ENCODE results near the gene UNC93A. TPM values are rescaled to one million over a fixed set of nuclear protein-coding genes. Genes with fewer than 3 reads are reported as not detected.
"Not testable (repeated sequence)": the region's sequence is repeated elsewhere in the genome, so short reads cannot be mapped to it uniquely, and the experiment has no call there.

UNC93A gene
- total and polyA plus RNA-seq, 5 donors, result not detected

DNA sequence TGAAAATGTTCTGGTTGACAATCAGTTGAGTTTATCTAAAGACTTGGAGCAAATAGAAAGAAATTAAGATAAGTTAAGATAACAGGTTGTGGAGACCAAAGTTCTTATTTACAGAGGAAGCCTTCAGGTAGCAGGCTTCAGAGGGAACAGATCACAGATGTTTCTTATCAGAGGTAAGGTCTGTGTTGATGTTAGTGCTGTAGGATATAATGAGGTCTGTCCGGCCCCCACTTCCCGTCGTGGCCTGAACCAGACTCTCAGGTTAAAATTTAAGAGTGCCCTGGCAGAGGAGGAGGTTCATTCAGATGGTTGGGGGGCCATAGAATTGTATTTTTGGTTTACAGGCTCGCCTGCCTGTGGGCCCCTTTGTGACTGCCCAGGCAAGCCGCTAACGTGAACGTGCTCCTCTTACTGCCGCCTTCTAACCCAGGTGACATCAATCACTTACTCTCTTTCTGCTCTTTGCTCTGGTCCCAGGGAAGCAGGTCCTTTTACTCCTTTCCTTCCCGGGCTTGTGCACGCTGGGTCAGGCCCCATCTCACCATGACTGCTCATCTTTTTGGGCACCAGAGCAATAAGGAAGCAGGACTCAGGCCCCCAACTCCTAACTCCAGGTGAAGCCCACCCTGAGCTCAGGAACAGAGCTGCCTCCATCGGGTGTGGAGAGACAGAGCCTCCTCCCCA, 18.3 kb upstream of the UNC93A start:
- H3K4me3 ChIP-seq (ENCODE audit: low read length), result no peak overlapping the region
- no peaks in the 10 kb centered on the region for H3K27me3 ChIP-seq (ENCODE audit: control insufficient read depth, insufficient read depth)
- DNase-seq (no peak), ATAC-seq (no peak)
- 84% methylated on average over 11 of the region's 11 CpGs for WGBS
- no peaks in the 10 kb centered on the region for H3K4me1 ChIP-seq (ENCODE audit: control insufficient read depth, insufficient read depth, low read length)
- H3K27ac ChIP-seq (ENCODE audit: low read length), result no peak overlapping the region
- H3K9me3 ChIP-seq (ENCODE audit: control insufficient read depth, low read length), result no peaks in the 10 kb centered on the region
- intact Hi-C loops (cut with DNase I), result no loop called here

DNA sequence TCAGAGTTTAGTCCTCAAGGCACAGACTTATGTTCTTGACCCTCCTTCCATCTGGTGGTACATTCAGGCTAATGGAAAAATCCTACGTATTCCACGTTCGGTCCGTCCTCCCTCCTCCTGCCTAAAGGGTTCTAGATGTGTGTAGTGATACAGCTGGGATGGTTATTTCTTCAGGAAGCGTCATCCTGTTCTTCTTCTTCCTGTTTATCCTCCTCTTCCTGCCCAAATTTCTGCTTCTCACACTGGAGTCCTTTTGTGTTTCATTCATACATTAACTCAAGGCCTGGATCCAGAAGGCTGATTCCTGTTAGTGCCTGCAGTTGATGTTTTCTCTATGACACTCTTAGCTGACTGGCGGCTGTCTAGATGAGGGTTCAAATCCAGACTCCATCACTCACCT, 16.8 kb upstream of the UNC93A start:
- intact Hi-C loops (cut with DNase I), result no loop called here
- no peaks in the 10 kb centered on the region for H3K9me3 ChIP-seq (ENCODE audit: control insufficient read depth, low read length)
- H3K27me3 ChIP-seq (ENCODE audit: control insufficient read depth, insufficient read depth), result no peaks in the 10 kb centered on the region
- ATAC-seq (no peak), DNase-seq (no peak)
- H3K4me3 ChIP-seq (ENCODE audit: low read length), result no peak overlapping the region
- no peaks in the 10 kb centered on the region for H3K4me1 ChIP-seq (ENCODE audit: control insufficient read depth, insufficient read depth, low read length)
- WGBS, result 84% methylated on average over 6 of the region's 6 CpGs
- no peak overlapping the region for H3K27ac ChIP-seq (ENCODE audit: low read length)

DNA sequence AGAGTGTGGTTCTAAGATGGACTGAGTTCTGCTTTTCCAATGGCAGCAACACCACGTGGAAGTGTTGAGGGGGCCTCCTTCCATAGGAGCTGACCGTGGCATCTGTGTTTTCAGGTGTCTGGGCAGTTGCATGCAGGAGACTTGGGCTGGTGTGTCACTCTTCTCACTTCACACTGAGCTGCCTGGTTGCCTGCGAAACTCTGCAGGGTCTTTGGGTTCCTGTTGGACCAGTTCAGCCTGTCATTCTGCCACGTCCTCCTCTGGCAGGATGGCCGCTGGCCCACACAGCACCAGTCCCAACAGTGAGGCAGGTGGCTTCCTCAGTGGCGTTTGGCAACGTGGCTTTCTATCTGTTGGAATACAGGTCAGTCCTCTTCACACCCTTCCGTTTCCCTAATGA, 16.1 kb upstream of the UNC93A start:
- 87% methylated on average over 8 of the region's 8 CpGs for WGBS
- DNase-seq (no peak), ATAC-seq (no peak)
- intact Hi-C loops (cut with DNase I), result no loop called here
- H3K4me1 ChIP-seq (ENCODE audit: control insufficient read depth, insufficient read depth, low read length), result no peaks in the 10 kb centered on the region
- no peaks in the 10 kb centered on the region for H3K9me3 ChIP-seq (ENCODE audit: control insufficient read depth, low read length)
- no peak overlapping the region for H3K4me3 ChIP-seq (ENCODE audit: low read length)
- H3K27ac ChIP-seq (ENCODE audit: low read length), result no peak overlapping the region
- H3K27me3 ChIP-seq (ENCODE audit: control insufficient read depth, insufficient read depth), result no peaks in the 10 kb centered on the region

DNA sequence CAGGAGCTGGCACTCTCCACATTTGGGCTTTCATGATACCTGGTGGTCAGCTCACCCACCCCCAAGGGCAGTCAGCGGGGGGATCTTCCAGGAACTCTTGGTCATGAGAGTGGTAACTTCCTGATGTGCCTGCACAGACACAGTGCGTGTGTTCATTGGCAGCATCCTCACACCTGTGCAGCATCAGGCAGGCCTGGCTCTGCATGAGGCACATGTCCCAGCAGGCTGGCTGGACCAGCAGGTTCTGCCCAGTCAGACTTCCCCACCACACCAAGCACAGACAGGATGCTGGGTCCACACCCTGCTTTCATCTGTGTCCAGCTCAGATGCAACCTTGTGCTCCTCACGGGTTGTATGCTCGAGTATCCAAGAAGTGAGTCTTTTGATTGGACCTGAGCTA, 15.7 kb upstream of the UNC93A start:
- Histone ChIP-seq H3K4me3 (ENCODE audit: low read length) (no peak overlapping the region), H3K4me1 (ENCODE audit: control insufficient read depth, insufficient read depth, low read length) (no peaks in the 10 kb centered on the region), H3K27me3 (ENCODE audit: control insufficient read depth, insufficient read depth) (no peaks in the 10 kb centered on the region), H3K27ac (ENCODE audit: low read length) (no peak overlapping the region), H3K9me3 (ENCODE audit: control insufficient read depth, low read length) (no peaks in the 10 kb centered on the region)
- 81% methylated on average over 4 of the region's 4 CpGs for WGBS
- DNase-seq (no peak), ATAC-seq (no peak)
- intact Hi-C loops (cut with DNase I), result no loop called here

DNA sequence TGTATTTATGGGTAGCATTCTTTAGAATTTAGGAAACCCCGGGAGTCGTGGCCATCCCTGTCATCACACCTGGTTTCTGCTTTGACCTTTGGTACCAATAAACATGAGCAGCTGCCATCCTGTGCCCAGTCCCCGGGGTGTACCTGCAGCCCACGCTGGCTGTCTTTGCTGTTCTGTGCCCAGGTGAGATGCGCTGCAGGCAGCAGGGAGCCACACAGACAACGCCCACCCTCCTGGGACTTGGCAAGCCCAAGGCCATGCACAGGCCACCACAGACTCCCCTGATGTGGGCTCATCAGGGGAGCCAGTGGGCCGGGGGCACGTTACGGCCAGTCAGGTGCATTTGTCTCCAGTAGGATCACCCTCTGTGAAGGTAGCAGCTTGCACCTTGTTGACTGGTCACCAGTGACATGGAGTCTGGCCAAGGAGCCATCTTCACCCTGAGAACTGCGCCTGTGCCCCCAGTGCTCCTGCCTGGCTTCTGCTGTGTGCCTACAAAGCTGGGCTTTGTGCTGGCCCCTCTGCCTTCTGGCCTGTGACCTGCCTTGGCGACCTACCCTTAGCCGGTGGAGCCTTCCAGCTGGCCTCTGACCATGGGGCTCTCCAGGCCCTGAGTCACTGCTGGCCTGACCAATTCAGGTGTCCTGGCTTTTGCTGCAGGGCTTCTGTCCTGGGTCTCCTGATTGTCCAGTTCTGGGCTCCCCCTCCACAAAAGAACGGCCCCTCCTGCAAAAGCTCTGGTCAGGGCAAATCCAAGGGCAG, 14.2 kb upstream of the UNC93A start:
- Histone ChIP-seq H3K27me3 (ENCODE audit: control insufficient read depth, insufficient read depth) (no peaks in the 10 kb centered on the region), H3K27ac (ENCODE audit: low read length) (no peak overlapping the region), H3K4me1 (ENCODE audit: control insufficient read depth, insufficient read depth, low read length) (no peaks in the 10 kb centered on the region), H3K9me3 (ENCODE audit: control insufficient read depth, low read length) (no peaks in the 10 kb centered on the region), H3K4me3 (ENCODE audit: low read length) (no peak overlapping the region)
- intact Hi-C loops (cut with DNase I), result no loop called here
- 83% methylated on average over 13 of the region's 13 CpGs for WGBS
- DNase-seq (no peak), ATAC-seq (no peak)

DNA sequence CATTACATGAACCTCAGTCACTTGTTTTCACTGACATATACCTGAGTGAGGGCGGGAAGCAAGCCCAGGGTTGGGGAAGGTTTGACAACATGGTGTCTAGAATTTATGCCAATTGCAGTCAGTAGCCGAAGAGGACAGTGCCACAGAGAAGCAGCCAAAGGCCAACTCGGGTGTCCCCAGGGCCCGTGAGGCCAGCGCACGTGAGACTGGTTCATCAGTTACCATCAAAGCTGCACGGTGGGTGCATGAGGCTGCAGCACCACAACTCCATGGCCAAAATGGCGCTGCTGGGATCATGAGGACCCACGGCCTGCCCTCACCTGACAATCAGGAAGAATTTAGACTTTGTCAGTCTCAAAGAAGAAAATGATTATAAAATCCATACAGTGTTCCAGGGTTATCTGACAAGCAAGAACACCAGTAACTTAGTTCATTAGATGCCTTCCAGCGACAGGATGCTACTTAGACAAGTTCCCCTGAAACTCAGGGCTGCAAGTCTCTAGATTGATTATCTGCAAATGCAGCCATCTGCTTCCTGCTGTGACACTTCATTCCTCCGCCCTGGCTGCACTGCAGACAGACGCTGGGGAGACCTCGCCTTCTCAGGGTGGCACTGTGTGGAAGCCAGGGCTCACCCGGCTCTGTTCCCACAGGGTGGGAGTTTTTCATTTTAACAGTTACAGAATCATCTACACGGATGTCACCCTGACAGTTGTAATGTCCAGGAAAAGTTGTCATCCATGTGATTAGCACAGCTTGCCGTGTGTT, 12.8 kb upstream of the UNC93A start:
- H3K4me3 ChIP-seq (ENCODE audit: low read length); DNase-seq; H3K27me3 ChIP-seq (ENCODE audit: control insufficient read depth, insufficient read depth); H3K4me1 ChIP-seq (ENCODE audit: control insufficient read depth, insufficient read depth, low read length); ATAC-seq; intact Hi-C loops (cut with DNase I); H3K9me3 ChIP-seq (ENCODE audit: control insufficient read depth, low read length); H3K27ac ChIP-seq (ENCODE audit: low read length): not testable (repeated sequence)
- 70% methylated on average over 13 of the region's 16 CpGs for WGBS

DNA sequence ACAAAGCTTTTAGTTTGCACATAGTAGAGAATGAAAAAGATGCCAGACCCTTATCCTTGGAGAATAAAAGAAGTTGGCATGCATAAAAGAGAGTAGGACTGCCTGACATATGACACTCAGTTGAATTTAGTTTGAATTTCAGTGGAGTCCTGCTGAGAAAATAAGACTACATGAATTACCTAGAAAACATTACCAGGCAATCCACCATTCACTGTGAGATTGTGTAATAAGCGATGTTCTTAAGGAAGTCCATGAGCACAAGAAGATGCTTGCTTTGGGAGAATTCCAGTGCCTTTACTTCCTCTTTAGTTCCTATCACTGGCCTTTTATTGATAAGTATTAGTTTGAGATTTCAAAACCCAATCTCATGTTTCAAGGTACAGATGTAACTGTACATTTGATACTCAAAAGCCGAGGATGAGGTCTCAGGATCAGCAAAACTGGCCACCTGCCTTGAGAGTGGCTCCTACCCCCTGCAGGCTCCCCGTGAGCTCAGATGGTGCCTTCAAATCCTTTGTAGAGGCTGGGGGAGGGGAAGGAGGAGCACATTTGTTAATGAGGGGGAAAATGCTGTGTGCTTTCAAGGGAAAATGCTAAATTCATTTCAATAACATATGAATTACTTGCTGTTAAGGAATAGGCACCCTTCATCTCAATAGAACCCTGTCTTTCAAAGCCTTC, 11.2 kb upstream of the UNC93A start:
- H3K4me1 ChIP-seq (ENCODE audit: control insufficient read depth, insufficient read depth, low read length), result no peaks in the 10 kb centered on the region
- ATAC-seq, result no peak
- H3K4me3 ChIP-seq (ENCODE audit: low read length), result no peak overlapping the region
- H3K27me3 ChIP-seq (ENCODE audit: control insufficient read depth, insufficient read depth), result no peaks in the 10 kb centered on the region
- no peak for DNase-seq
- intact Hi-C loops (cut with DNase I), result loop anchor here in 2 of 4 donors (10.0 kb wide), 1 partner anchor 55 kb away; no protein-coding TSS in a partner anchor
- 80% methylated on average over 3 of the region's 3 CpGs for WGBS
- no peak overlapping the region for H3K27ac ChIP-seq (ENCODE audit: low read length)
- no peaks in the 10 kb centered on the region for H3K9me3 ChIP-seq (ENCODE audit: control insufficient read depth, low read length)

DNA sequence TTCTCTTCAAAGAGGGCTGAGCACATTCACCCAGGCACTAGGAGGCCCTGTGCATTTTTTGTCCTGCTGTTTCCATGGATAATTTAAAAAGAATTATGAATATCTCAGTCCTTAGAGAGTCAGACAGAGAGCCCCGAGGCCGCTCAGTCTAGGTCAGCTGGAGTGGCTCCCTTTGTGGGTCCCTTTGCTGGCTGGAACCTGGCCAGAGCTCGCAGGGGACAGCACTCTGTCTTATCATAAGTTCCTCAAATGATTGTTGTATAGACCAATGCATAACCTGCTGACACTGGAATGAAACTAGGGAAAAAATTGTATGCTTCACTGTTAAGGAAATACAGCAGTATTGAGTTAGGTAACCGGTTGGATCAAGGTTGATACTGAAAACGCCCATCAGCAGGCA, 10.6 kb upstream of the UNC93A start:
- not testable (repeated sequence) for ATAC-seq; H3K27me3 ChIP-seq (ENCODE audit: control insufficient read depth, insufficient read depth); H3K4me1 ChIP-seq (ENCODE audit: control insufficient read depth, insufficient read depth, low read length); DNase-seq; H3K9me3 ChIP-seq (ENCODE audit: control insufficient read depth, low read length); H3K27ac ChIP-seq (ENCODE audit: low read length); H3K4me3 ChIP-seq (ENCODE audit: low read length)
- intact Hi-C loops (cut with DNase I), result loop anchor here in 2 of 4 donors (10.0 kb wide), 1 partner anchor 56 kb away; no protein-coding TSS in a partner anchor
- WGBS, result 52% methylated on average over 5 of the region's 5 CpGs

DNA sequence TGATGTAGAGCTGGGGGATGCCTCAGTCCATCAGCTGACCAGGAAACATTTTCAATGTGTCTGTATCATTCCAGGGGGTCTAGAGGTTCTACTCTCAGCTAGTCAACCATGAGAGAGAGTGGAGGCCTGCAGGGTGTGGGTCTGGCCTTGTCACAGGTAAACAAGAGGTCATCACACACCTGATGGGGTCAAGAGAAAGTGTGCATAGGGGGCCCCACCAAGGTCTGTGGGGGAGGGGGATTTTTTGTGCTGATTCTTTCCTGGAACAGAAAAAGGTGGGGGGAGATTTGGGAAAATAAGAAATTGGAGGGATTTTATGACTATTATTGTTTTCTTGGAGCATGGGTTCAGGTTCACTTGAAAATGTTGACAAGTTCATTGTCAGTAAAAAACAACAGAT, 8.9 kb upstream of the UNC93A start:
- Histone ChIP-seq H3K4me3 (ENCODE audit: low read length) (no peak overlapping the region), H3K27ac (ENCODE audit: low read length) (no peak overlapping the region), H3K4me1 (ENCODE audit: control insufficient read depth, insufficient read depth, low read length) (no peaks in the 10 kb centered on the region), H3K9me3 (ENCODE audit: control insufficient read depth, low read length) (no peaks in the 10 kb centered on the region), H3K27me3 (ENCODE audit: control insufficient read depth, insufficient read depth) (no peaks in the 10 kb centered on the region)
- intact Hi-C loops (cut with DNase I), result loop anchor here in 2 of 4 donors (10.0 kb wide), 1 partner anchor 57 kb away; no protein-coding TSS in a partner anchor
- no peak for ATAC-seq
- no peak for DNase-seq

DNA sequence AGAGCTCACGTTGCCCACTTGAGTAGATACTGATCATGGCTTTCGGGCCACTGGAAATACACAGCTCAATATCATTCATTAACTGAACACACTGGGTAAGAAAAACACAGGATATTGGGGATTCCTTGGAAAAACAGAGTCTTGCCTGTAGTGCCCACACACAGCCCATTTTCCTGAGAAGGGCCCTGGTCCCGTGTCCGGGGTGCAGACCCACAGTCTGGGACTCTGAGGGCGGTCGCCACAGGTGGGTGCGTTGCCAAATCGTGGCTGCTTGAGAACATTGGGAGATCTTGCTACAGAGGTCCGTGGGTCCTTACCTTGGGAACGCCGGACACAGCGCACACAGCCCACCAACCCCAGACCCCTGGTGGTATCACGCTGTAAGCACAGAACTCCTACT, 6.5 kb upstream of the UNC93A start:
- H3K27ac ChIP-seq (ENCODE audit: low read length); H3K4me1 ChIP-seq (ENCODE audit: control insufficient read depth, insufficient read depth, low read length); H3K27me3 ChIP-seq (ENCODE audit: control insufficient read depth, insufficient read depth); H3K9me3 ChIP-seq (ENCODE audit: control insufficient read depth, low read length); H3K4me3 ChIP-seq (ENCODE audit: low read length); ATAC-seq; DNase-seq: not testable (repeated sequence)
- WGBS, result 94% methylated on average over 12 of the region's 13 CpGs
- intact Hi-C loops (cut with DNase I), result loop anchor here in 2 of 4 donors (10.0 kb wide), 1 partner anchor 60 kb away; no protein-coding TSS in a partner anchor

All from right cardiac atrium (tissue), 5 donors.